HG03064 (cell line): ENCODE results near the gene RPTOR.
"Not testable (repeated sequence)": the region's sequence is repeated elsewhere in the genome, so short reads cannot be mapped to it uniquely, and the experiment has no call there.

Experiments
- ATAC-seq: cut with Tn5 transposase; IDR thresholded peaks from one replicate; pipeline ENCODE4 v1.9.1; 2021; ENCODE audit warnings: low read depth; ENCODE audit not compliant: unreplicated experiment

RPTOR gene

GRCh38 chr17:80545499-80545826 is 825 bp downstream of the RPTOR start:
- ATAC-seq, result no peak

- ATAC-seq, result no peak
Observed at GRCh38 chr17:80546267-80546666, 1.6 kb downstream of the RPTOR start.

GRCh38 chr17:80552523-80552922 is 7.9 kb downstream of the RPTOR start:
- ATAC-seq, result no peak

GRCh38 chr17:80555266-80555665 is 10.6 kb downstream of the RPTOR start:
- no peak for ATAC-seq

GRCh38 chr17:80558046-80558445 is 13.4 kb downstream of the RPTOR start:
- no peak for ATAC-seq

- no peak for ATAC-seq
Observed at GRCh38 chr17:80559825-80560251, 15.2 kb downstream of the RPTOR start.

GRCh38 chr17:80561541-80562114 is 17.0 kb downstream of the RPTOR start:
- no peak for ATAC-seq

GRCh38 chr17:80564545-80564944 is 19.9 kb downstream of the RPTOR start:
- ATAC-seq, result no peak

GRCh38 chr17:80565343-80566053 is 20.9 kb downstream of the RPTOR start:
- no peak for ATAC-seq

GRCh38 chr17:80566054-80566400 is 21.4 kb downstream of the RPTOR start:
- no peak for ATAC-seq

GRCh38 chr17:80568246-80568645 is 23.6 kb downstream of the RPTOR start:
- ATAC-seq, result no peak

GRCh38 chr17:80569924-80570323 is 25.3 kb downstream of the RPTOR start:
- ATAC-seq, result no peak

GRCh38 chr17:80573701-80574100 is 29.1 kb downstream of the RPTOR start:
- ATAC-seq, result no peak

GRCh38 chr17:80574496-80574895 is 29.9 kb downstream of the RPTOR start:
- ATAC-seq, result no peak

- no peak for ATAC-seq
Observed at GRCh38 chr17:80575057-80575875, 30.6 kb downstream of the RPTOR start.

- no peak for ATAC-seq
Observed at GRCh38 chr17:80577876-80578570, 33.4 kb downstream of the RPTOR start.

- ATAC-seq, result not testable (repeated sequence)
Observed at GRCh38 chr17:80578668-80579388, 34.2 kb downstream of the RPTOR start.

- no peak for ATAC-seq
Observed at GRCh38 chr17:80582165-80582564, 37.5 kb downstream of the RPTOR start.

- no peak for ATAC-seq
Observed at GRCh38 chr17:80584176-80584905, 39.7 kb downstream of the RPTOR start.
